Measurements from ENCODE around the gene NFIA.

Gene NFIA

GRCh38 chr1:61293986-61294504, 211.7 kb downstream of the NFIA start:
- no peaks in the 10 kb centered on the region for H3K4me1 ChIP-seq (ENCODE audit: control insufficient read depth in 1 of 2, insufficient read depth in 2 of 2, low read length in 2 of 2)

GRCh38 chr1:61294930-61295329, 212.6 kb downstream of the NFIA start:
- Histone ChIP-seq H3K27me3 (ENCODE audit: insufficient read depth, low read length) (no peaks in the 10 kb centered on the region), H2BK120ac (ENCODE audit: insufficient read depth, low read length, poor library complexity) (no peak overlapping the region), H3K14ac (ENCODE audit: low read length) (no peak overlapping the region), H3K18ac (ENCODE audit: low read length) (no peak overlapping the region), H3K4ac (ENCODE audit: low read depth, low read length) (no peak overlapping the region), H3K36me3 (ENCODE audit: control insufficient read depth in 1 of 2, insufficient read depth in 2 of 2, low read length in 2 of 2) (no peaks in the 10 kb centered on the region), H2BK12ac (ENCODE audit: low read length) (no peak overlapping the region), H2AFZ (ENCODE audit: insufficient read depth, low read length, poor library complexity) (no peak overlapping the region), H2AK5ac (ENCODE audit: low read length) (no peak overlapping the region), H3K4me3 (ENCODE audit: low read depth, low read length) (no peak overlapping the region), H3K4me2 (ENCODE audit: low read length) (no peak overlapping the region), H4K8ac (ENCODE audit: low read depth, low read length) (no peak overlapping the region), H3K79me1 (ENCODE audit: low read length) (no peaks in the 10 kb centered on the region), H3K9ac (ENCODE audit: low read length) (no peak overlapping the region), H3K23ac (ENCODE audit: low read length) (no peak overlapping the region), H3K27ac (ENCODE audit: low read depth, low read length) (no peak overlapping the region), H3K4me1 (ENCODE audit: control insufficient read depth in 1 of 2, insufficient read depth in 2 of 2, low read length in 2 of 2) (no peaks in the 10 kb centered on the region), H4K91ac (ENCODE audit: low read depth, low read length) (no peak overlapping the region), H3K79me2 (ENCODE audit: control insufficient read depth, insufficient read depth, low read length, poor library complexity) (no peaks in the 10 kb centered on the region), H3K9me3 (ENCODE audit: insufficient read depth, low read depth, low read length) (no peaks in the 10 kb centered on the region), H4K12ac (ENCODE audit: low read depth, low read length) (no peak overlapping the region), H2BK5ac (ENCODE audit: low read depth, low read length, poor library complexity) (no peak overlapping the region)
- DNase-seq = no peak
- WGBS (ENCODE audit: extremely low coverage, insufficient coverage, insufficient read length) = no CpG with 5 or more reads among the region's 5 CpGs

More at GRCh38 chr1:61293986-61294504, 211.7 kb downstream of the NFIA start:
- Histone ChIP-seq H4K12ac (ENCODE audit: low read depth, low read length) (no peak overlapping the region), H4K8ac (ENCODE audit: low read depth, low read length) (no peak overlapping the region), H2BK12ac (ENCODE audit: low read length) (no peak overlapping the region), H2AFZ (ENCODE audit: insufficient read depth, low read length, poor library complexity) (no peak overlapping the region), H3K23ac (ENCODE audit: low read length) (no peak overlapping the region), H3K9ac (ENCODE audit: low read length) (no peak overlapping the region), H2BK5ac (ENCODE audit: low read depth, low read length, poor library complexity) (no peak overlapping the region), H3K27ac (ENCODE audit: low read depth, low read length) (no peak overlapping the region), H3K18ac (ENCODE audit: low read length) (no peak overlapping the region), H4K91ac (ENCODE audit: low read depth, low read length) (no peak overlapping the region), H3K4ac (ENCODE audit: low read depth, low read length) (no peak overlapping the region), H3K36me3 (ENCODE audit: control insufficient read depth in 1 of 2, insufficient read depth in 2 of 2, low read length in 2 of 2) (no peaks in the 10 kb centered on the region), H3K4me3 (ENCODE audit: low read depth, low read length) (no peak overlapping the region), H3K79me1 (ENCODE audit: low read length) (no peaks in the 10 kb centered on the region), H3K14ac (ENCODE audit: low read length) (no peak overlapping the region), H2BK120ac (ENCODE audit: insufficient read depth, low read length, poor library complexity) (no peak overlapping the region), H3K9me3 (ENCODE audit: insufficient read depth, low read depth, low read length) (no peaks in the 10 kb centered on the region), H3K27me3 (ENCODE audit: insufficient read depth, low read length) (no peaks in the 10 kb centered on the region), H3K79me2 (ENCODE audit: control insufficient read depth, insufficient read depth, low read length, poor library complexity) (no peaks in the 10 kb centered on the region), H3K4me2 (ENCODE audit: low read length) (no peak overlapping the region), H2AK5ac (ENCODE audit: low read length) (no peak overlapping the region)
- no CpG with 5 or more reads among the region's 2 CpGs for WGBS (ENCODE audit: extremely low coverage, insufficient coverage, insufficient read length)
- DNase-seq = no peak

DNA sequence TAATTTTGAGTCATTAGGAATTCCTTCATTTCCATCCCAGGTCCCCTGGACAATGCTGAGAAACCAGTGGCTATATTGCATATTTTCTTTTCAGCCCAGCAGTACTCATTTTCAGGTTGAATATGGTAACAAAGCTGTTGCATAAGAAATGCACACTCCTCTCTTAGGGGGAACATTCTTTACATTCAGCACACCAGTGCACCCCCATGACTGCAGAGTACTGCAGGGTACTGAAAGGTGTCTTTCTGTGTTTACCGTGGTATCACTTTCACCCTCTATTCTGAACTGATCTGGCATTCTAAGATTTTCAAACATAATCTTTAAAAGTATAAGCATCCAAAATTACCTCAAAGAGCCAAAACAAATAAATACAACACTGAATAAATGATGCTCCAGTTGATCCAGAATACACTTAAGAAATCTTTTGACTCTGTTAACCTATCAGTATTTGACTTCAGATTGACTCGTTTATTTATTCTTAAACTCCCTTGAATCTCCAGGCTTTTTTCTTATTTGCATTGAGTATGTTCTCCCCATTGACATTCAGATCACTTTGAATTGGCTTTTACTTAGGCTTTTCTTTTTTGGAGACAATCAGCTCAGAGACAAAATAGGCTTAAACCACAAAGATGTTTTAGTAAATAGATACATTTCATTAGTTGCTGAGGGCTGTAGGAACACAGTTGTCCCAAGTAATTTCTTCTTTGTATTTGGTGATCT, 213.6 kb downstream of the NFIA start:
- no peaks in the 10 kb centered on the region for H3K27me3 ChIP-seq (ENCODE audit: insufficient read depth, low read length)
- no peaks in the 10 kb centered on the region for H3K79me1 ChIP-seq (ENCODE audit: low read length)
- H2BK120ac ChIP-seq (ENCODE audit: insufficient read depth, low read length, poor library complexity) = no peak overlapping the region
- no peak overlapping the region for H3K23ac ChIP-seq (ENCODE audit: low read length)
- no peak overlapping the region for H3K4me3 ChIP-seq (ENCODE audit: low read depth, low read length)
- H3K9ac ChIP-seq (ENCODE audit: low read length) = no peak overlapping the region
- H3K27ac ChIP-seq (ENCODE audit: low read depth, low read length) = no peak overlapping the region
- H3K14ac ChIP-seq (ENCODE audit: low read length) = no peak overlapping the region
- H3K4ac ChIP-seq (ENCODE audit: low read depth, low read length) = no peak overlapping the region
- no peak overlapping the region for H2BK5ac ChIP-seq (ENCODE audit: low read depth, low read length, poor library complexity)
- no peak overlapping the region for H2AK5ac ChIP-seq (ENCODE audit: low read length)
- no peak overlapping the region for H3K18ac ChIP-seq (ENCODE audit: low read length)
- no peak for DNase-seq
- no peaks in the 10 kb centered on the region for H3K4me1 ChIP-seq (ENCODE audit: control insufficient read depth in 1 of 2, insufficient read depth in 2 of 2, low read length in 2 of 2)
- H2BK12ac ChIP-seq (ENCODE audit: low read length) = no peak overlapping the region
- no CpG with 5 or more reads among the region's 2 CpGs for WGBS (ENCODE audit: extremely low coverage, insufficient coverage, insufficient read length)
- H3K79me2 ChIP-seq (ENCODE audit: control insufficient read depth, insufficient read depth, low read length, poor library complexity) = no peaks in the 10 kb centered on the region
- no peaks in the 10 kb centered on the region for H3K9me3 ChIP-seq (ENCODE audit: insufficient read depth, low read depth, low read length)
- H4K8ac ChIP-seq (ENCODE audit: low read depth, low read length) = no peak overlapping the region
- no peaks in the 10 kb centered on the region for H3K36me3 ChIP-seq (ENCODE audit: control insufficient read depth in 1 of 2, insufficient read depth in 2 of 2, low read length in 2 of 2)
- no peak overlapping the region for H4K91ac ChIP-seq (ENCODE audit: low read depth, low read length)
- no peak overlapping the region for H2AFZ ChIP-seq (ENCODE audit: insufficient read depth, low read length, poor library complexity)
- H3K4me2 ChIP-seq (ENCODE audit: low read length) = no peak overlapping the region
- H4K12ac ChIP-seq (ENCODE audit: low read depth, low read length) = no peak overlapping the region

- no peak overlapping the region for H3K18ac ChIP-seq (ENCODE audit: low read length)
- H2BK12ac ChIP-seq (ENCODE audit: low read length) = no peak overlapping the region
- no peaks in the 10 kb centered on the region for H3K27me3 ChIP-seq (ENCODE audit: insufficient read depth, low read length)
- no peak overlapping the region for H3K27ac ChIP-seq (ENCODE audit: low read depth, low read length)
- no CpG with 5 or more reads among the region's 7 CpGs for WGBS (ENCODE audit: extremely low coverage, insufficient coverage, insufficient read length)
- H3K9me3 ChIP-seq (ENCODE audit: insufficient read depth, low read depth, low read length) = no peaks in the 10 kb centered on the region
- H3K9ac ChIP-seq (ENCODE audit: low read length) = no peak overlapping the region
- H3K79me1 ChIP-seq (ENCODE audit: low read length) = no peaks in the 10 kb centered on the region
- no peaks in the 10 kb centered on the region for H3K36me3 ChIP-seq (ENCODE audit: control insufficient read depth in 1 of 2, insufficient read depth in 2 of 2, low read length in 2 of 2)
- no peak overlapping the region for H3K4me3 ChIP-seq (ENCODE audit: low read depth, low read length)
- no peak overlapping the region for H3K14ac ChIP-seq (ENCODE audit: low read length)
- H2BK120ac ChIP-seq (ENCODE audit: insufficient read depth, low read length, poor library complexity) = no peak overlapping the region
- H4K12ac ChIP-seq (ENCODE audit: low read depth, low read length) = no peak overlapping the region
- no peaks in the 10 kb centered on the region for H3K4me1 ChIP-seq (ENCODE audit: control insufficient read depth in 1 of 2, insufficient read depth in 2 of 2, low read length in 2 of 2)
- H4K8ac ChIP-seq (ENCODE audit: low read depth, low read length) = no peak overlapping the region
- H3K4me2 ChIP-seq (ENCODE audit: low read length) = no peak overlapping the region
- H3K23ac ChIP-seq (ENCODE audit: low read length) = no peak overlapping the region
- no peak overlapping the region for H2AFZ ChIP-seq (ENCODE audit: insufficient read depth, low read length, poor library complexity)
- no peaks in the 10 kb centered on the region for H3K79me2 ChIP-seq (ENCODE audit: control insufficient read depth, insufficient read depth, low read length, poor library complexity)
- H3K4ac ChIP-seq (ENCODE audit: low read depth, low read length) = no peak overlapping the region
- no peak for DNase-seq
- no peak overlapping the region for H2AK5ac ChIP-seq (ENCODE audit: low read length)
- no peak overlapping the region for H2BK5ac ChIP-seq (ENCODE audit: low read depth, low read length, poor library complexity)
- H4K91ac ChIP-seq (ENCODE audit: low read depth, low read length) = no peak overlapping the region
Observed at GRCh38 chr1:61297887-61298286, 215.5 kb downstream of the NFIA start.

Measured in trophoblast cell (in vitro differentiated cells and primary cell).